ENCODE data around the gene KIRREL3. TPM values are rescaled to one million over a fixed set of nuclear protein-coding genes. Genes with fewer than 3 reads are reported as not detected.

The KIRREL3 gene
- total RNA-seq, 1 donor from 2014 or later, result not detected

- H3K36me3 Mint-ChIP-seq (ENCODE audit: low read depth), result no peaks in the 10 kb centered on the region
- no peak overlapping the region for H3K27ac Mint-ChIP-seq
- intact Hi-C loops (cut with micrococcal nuclease), result no loop called here
- no peak for DNase-seq (ENCODE audit: low spot score)
- H3K9me3 Mint-ChIP-seq, result no peaks in the 10 kb centered on the region
- no peak overlapping the region for H3K4me3 Mint-ChIP-seq (ENCODE audit: low read depth)
- no peaks in the 10 kb centered on the region for H3K27me3 Mint-ChIP-seq (ENCODE audit: low read depth)
- no peaks in the 10 kb centered on the region for H3K4me1 Mint-ChIP-seq (ENCODE audit: low read depth)
Observed at GRCh38 chr11:126700768-126701519, 299.6 kb downstream of the KIRREL3 start.

GRCh38 chr11:126698576-126698975, 302.0 kb downstream of the KIRREL3 start:
- DNase-seq (ENCODE audit: low spot score), result no peak
- H3K4me1 Mint-ChIP-seq (ENCODE audit: low read depth), result no peaks in the 10 kb centered on the region
- no peaks in the 10 kb centered on the region for H3K36me3 Mint-ChIP-seq (ENCODE audit: low read depth)
- no peak overlapping the region for H3K27ac Mint-ChIP-seq
- no peaks in the 10 kb centered on the region for H3K27me3 Mint-ChIP-seq (ENCODE audit: low read depth)
- intact Hi-C loops (cut with micrococcal nuclease), result no loop called here
- no peaks in the 10 kb centered on the region for H3K9me3 Mint-ChIP-seq
- H3K4me3 Mint-ChIP-seq (ENCODE audit: low read depth), result no peak overlapping the region

- intact Hi-C loops (cut with micrococcal nuclease), result no loop called here
- no peak overlapping the region for H3K4me3 Mint-ChIP-seq (ENCODE audit: low read depth)
- H3K27me3 Mint-ChIP-seq (ENCODE audit: low read depth), result no peaks in the 10 kb centered on the region
- no peaks in the 10 kb centered on the region for H3K4me1 Mint-ChIP-seq (ENCODE audit: low read depth)
- H3K9me3 Mint-ChIP-seq, result no peaks in the 10 kb centered on the region
- H3K27ac Mint-ChIP-seq, result no peak overlapping the region
- no peak for DNase-seq (ENCODE audit: low spot score)
- no peaks in the 10 kb centered on the region for H3K36me3 Mint-ChIP-seq (ENCODE audit: low read depth)
Observed at GRCh38 chr11:126697936-126698335, 302.6 kb downstream of the KIRREL3 start.

- Mint-ChIP-seq H3K27me3 (ENCODE audit: low read depth) (no peaks in the 10 kb centered on the region), H3K36me3 (ENCODE audit: low read depth) (no peaks in the 10 kb centered on the region), H3K27ac (no peak overlapping the region), H3K9me3 (no peaks in the 10 kb centered on the region), H3K4me3 (ENCODE audit: low read depth) (no peak overlapping the region), H3K4me1 (ENCODE audit: low read depth) (no peaks in the 10 kb centered on the region)
- no peak for DNase-seq (ENCODE audit: low spot score)
- intact Hi-C loops (cut with micrococcal nuclease), result no loop called here
Observed at GRCh38 chr11:126696982-126697381, 303.6 kb downstream of the KIRREL3 start.

- no peaks in the 10 kb centered on the region for H3K4me1 Mint-ChIP-seq (ENCODE audit: low read depth)
- DNase-seq (ENCODE audit: low spot score), result no peak
- H3K36me3 Mint-ChIP-seq (ENCODE audit: low read depth), result no peaks in the 10 kb centered on the region
- no peaks in the 10 kb centered on the region for H3K9me3 Mint-ChIP-seq
- H3K27ac Mint-ChIP-seq, result no peak overlapping the region
- intact Hi-C loops (cut with micrococcal nuclease), result no loop called here
- no peak overlapping the region for H3K4me3 Mint-ChIP-seq (ENCODE audit: low read depth)
- H3K27me3 Mint-ChIP-seq (ENCODE audit: low read depth), result no peaks in the 10 kb centered on the region
Observed at GRCh38 chr11:126695293-126695692, 305.3 kb downstream of the KIRREL3 start.

- no peak overlapping the region for H3K27ac Mint-ChIP-seq
- intact Hi-C loops (cut with micrococcal nuclease), result no loop called here
Observed at GRCh38 chr11:126694065-126694625, 306.4 kb downstream of the KIRREL3 start.

GRCh38 chr11:126687477-126687876, 313.1 kb downstream of the KIRREL3 start:
- no peaks in the 10 kb centered on the region for H3K27me3 Mint-ChIP-seq (ENCODE audit: low read depth)
- H3K27ac Mint-ChIP-seq, result no peak overlapping the region
- H3K4me3 Mint-ChIP-seq (ENCODE audit: low read depth), result no peak overlapping the region
- no peaks in the 10 kb centered on the region for H3K36me3 Mint-ChIP-seq (ENCODE audit: low read depth)
- no peak for DNase-seq (ENCODE audit: low spot score)
- intact Hi-C loops (cut with micrococcal nuclease), result no loop called here
- no peaks in the 10 kb centered on the region for H3K9me3 Mint-ChIP-seq
- no peaks in the 10 kb centered on the region for H3K4me1 Mint-ChIP-seq (ENCODE audit: low read depth)

More at GRCh38 chr11:126694065-126694625, 306.4 kb downstream of the KIRREL3 start:
- Mint-ChIP-seq H3K9me3 (no peaks in the 10 kb centered on the region), H3K4me1 (ENCODE audit: low read depth) (no peaks in the 10 kb centered on the region), H3K36me3 (ENCODE audit: low read depth) (no peaks in the 10 kb centered on the region), H3K4me3 (ENCODE audit: low read depth) (no peak overlapping the region), H3K27me3 (ENCODE audit: low read depth) (no peaks in the 10 kb centered on the region)
- no peak for DNase-seq (ENCODE audit: low spot score)

GRCh38 chr11:126686938-126687337, 313.6 kb downstream of the KIRREL3 start:
- no peak overlapping the region for H3K4me3 Mint-ChIP-seq (ENCODE audit: low read depth)
- no peaks in the 10 kb centered on the region for H3K9me3 Mint-ChIP-seq
- H3K27ac Mint-ChIP-seq, result no peak overlapping the region
- no peaks in the 10 kb centered on the region for H3K36me3 Mint-ChIP-seq (ENCODE audit: low read depth)
- H3K27me3 Mint-ChIP-seq (ENCODE audit: low read depth), result no peaks in the 10 kb centered on the region
- intact Hi-C loops (cut with micrococcal nuclease), result no loop called here
- DNase-seq (ENCODE audit: low spot score), result no peak
- no peaks in the 10 kb centered on the region for H3K4me1 Mint-ChIP-seq (ENCODE audit: low read depth)

- Mint-ChIP-seq H3K4me1 (ENCODE audit: low read depth) (no peaks in the 10 kb centered on the region), H3K4me3 (ENCODE audit: low read depth) (no peak overlapping the region), H3K36me3 (ENCODE audit: low read depth) (no peaks in the 10 kb centered on the region), H3K27me3 (ENCODE audit: low read depth) (peaks cover 2% of the 10 kb centered on the region), H3K9me3 (no peaks in the 10 kb centered on the region), H3K27ac (no peak overlapping the region)
- intact Hi-C loops (cut with micrococcal nuclease), result no loop called here
- no peak for DNase-seq (ENCODE audit: low spot score)
Observed at GRCh38 chr11:126683766-126684728, 316.5 kb downstream of the KIRREL3 start.

- no peak for DNase-seq (ENCODE audit: low spot score)
- Mint-ChIP-seq H3K4me3 (ENCODE audit: low read depth) (no peak overlapping the region), H3K27ac (no peak overlapping the region), H3K9me3 (no peaks in the 10 kb centered on the region), H3K36me3 (ENCODE audit: low read depth) (no peaks in the 10 kb centered on the region), H3K27me3 (ENCODE audit: low read depth) (peaks cover 2% of the 10 kb centered on the region), H3K4me1 (ENCODE audit: low read depth) (no peaks in the 10 kb centered on the region)
- intact Hi-C loops (cut with micrococcal nuclease), result no loop called here
Observed at GRCh38 chr11:126682590-126682989, 318.0 kb downstream of the KIRREL3 start.

GRCh38 chr11:126680700-126681099, 319.9 kb downstream of the KIRREL3 start:
- H3K36me3 Mint-ChIP-seq (ENCODE audit: low read depth), result no peaks in the 10 kb centered on the region
- intact Hi-C loops (cut with micrococcal nuclease), result no loop called here
- peaks cover 2% of the 10 kb centered on the region for H3K27me3 Mint-ChIP-seq (ENCODE audit: low read depth)
- no peaks in the 10 kb centered on the region for H3K9me3 Mint-ChIP-seq
- H3K27ac Mint-ChIP-seq, result no peak overlapping the region
- no peak overlapping the region for H3K4me3 Mint-ChIP-seq (ENCODE audit: low read depth)
- DNase-seq (ENCODE audit: low spot score), result no peak
- no peaks in the 10 kb centered on the region for H3K4me1 Mint-ChIP-seq (ENCODE audit: low read depth)

GRCh38 chr11:126680131-126680530, 320.4 kb downstream of the KIRREL3 start:
- no peak for DNase-seq (ENCODE audit: low spot score)
- H3K36me3 Mint-ChIP-seq (ENCODE audit: low read depth), result no peaks in the 10 kb centered on the region
- no peaks in the 10 kb centered on the region for H3K9me3 Mint-ChIP-seq

GRCh38 chr11:126679033-126679432, 321.5 kb downstream of the KIRREL3 start:
- H3K4me1 Mint-ChIP-seq (ENCODE audit: low read depth), result no peaks in the 10 kb centered on the region
- intact Hi-C loops (cut with micrococcal nuclease), result no loop called here
- peaks cover 2% of the 10 kb centered on the region for H3K27me3 Mint-ChIP-seq (ENCODE audit: low read depth)
- H3K27ac Mint-ChIP-seq, result no peak overlapping the region
- no peaks in the 10 kb centered on the region for H3K9me3 Mint-ChIP-seq
- H3K4me3 Mint-ChIP-seq (ENCODE audit: low read depth), result no peak overlapping the region
- no peaks in the 10 kb centered on the region for H3K36me3 Mint-ChIP-seq (ENCODE audit: low read depth)
- no peak for DNase-seq (ENCODE audit: low spot score)

More at GRCh38 chr11:126680131-126680530, 320.4 kb downstream of the KIRREL3 start:
- H3K4me1 Mint-ChIP-seq (ENCODE audit: low read depth), result no peaks in the 10 kb centered on the region
- H3K27ac Mint-ChIP-seq, result no peak overlapping the region
- H3K4me3 Mint-ChIP-seq (ENCODE audit: low read depth), result no peak overlapping the region
- intact Hi-C loops (cut with micrococcal nuclease), result no loop called here
- peaks cover 2% of the 10 kb centered on the region for H3K27me3 Mint-ChIP-seq (ENCODE audit: low read depth)
